Hepatocyte (in vitro differentiated cells): ENCODE measurements around the gene ZNF248. TPM values are rescaled to one million over a fixed set of nuclear protein-coding genes. Genes with fewer than 3 reads are reported as not detected.

Source experiments
- DNase-seq: peaks from one replicate; pipeline ENCODE4 v3.0.0-alpha.2; 2016; ENCODE audit warnings: low spot score
- H2AFZ ChIP-seq: fragments of 200-600 bp; sonication (generic); 2 replicates; pipeline ENCODE4 v1.6.0; 2016; ENCODE audit warnings: antibody characterized with exemption, mild to moderate bottlenecking
- H3K27ac ChIP-seq: fragments of 200-600 bp; sonication (generic); 2 replicates; pipeline ENCODE4 v1.5.1; 2016; ENCODE audit warnings: mild to moderate bottlenecking
- H3K27me3 ChIP-seq: fragments of 200-600 bp; sonication (generic); 2 replicates; pipeline ENCODE4 v1.6.1; 2016
- H3K36me3 ChIP-seq: fragments of 200-600 bp; sonication (generic); replicated peaks from 2 replicates; pipeline ENCODE4 v1.5.1; 2016; ENCODE audit warnings: low read depth; ENCODE audit not compliant: insufficient read depth
- H3K4me1 ChIP-seq: fragments of 200-600 bp; sonication (generic); 2 replicates; pipeline ENCODE4 v1.5.1; 2016; ENCODE audit warnings: mild to moderate bottlenecking, moderate library complexity; ENCODE audit not compliant: insufficient read depth
- H3K4me2 ChIP-seq: fragments of 200-600 bp; sonication (generic); 2 replicates; pipeline ENCODE4 v1.6.0; 2016
- H3K4me3 ChIP-seq: fragments of 200-600 bp; sonication (generic); 2 replicates; pipeline ENCODE4 v1.5.1; 2016; ENCODE audit warnings: mild to moderate bottlenecking
- H3K79me2 ChIP-seq: fragments of 200-600 bp; sonication (generic); 2 replicates; pipeline ENCODE4 v1.6.0; 2017; ENCODE audit warnings: mild to moderate bottlenecking
- H3K9me2 ChIP-seq: fragments of 200-600 bp; sonication (generic); replicated peaks from 2 replicates; pipeline ENCODE4 v1.6.0; 2017; ENCODE audit warnings: mild to moderate bottlenecking; ENCODE audit not compliant: insufficient read depth
- H3K9me3 ChIP-seq: fragments of 200-600 bp; sonication (generic); 2 replicates; pipeline ENCODE4 v1.5.1; 2016; ENCODE audit warnings: low read depth, mild to moderate bottlenecking
- H4K20me1 ChIP-seq: fragments of 200-600 bp; sonication (generic); 2 replicates; pipeline ENCODE4 v1.6.0; 2016; ENCODE audit warnings: mild to moderate bottlenecking; ENCODE audit not compliant: insufficient read depth, poor library complexity, severe bottlenecking
- EZH2 ChIP-seq: fragments of 200-600 bp; sonication (generic); IDR thresholded peaks from 2 replicates; pipeline ENCODE4 v1.6.1; 2016; ENCODE audit warnings: antibody characterized with exemption, mild to moderate bottlenecking, borderline replicate concordance
- EZH2phosphoT487 ChIP-seq: fragments of 200-600 bp; sonication (generic); IDR thresholded peaks from one replicate; pipeline ENCODE4 v1.6.1; 2018; ENCODE audit warnings: antibody characterized with exemption, mild to moderate bottlenecking, low read depth, moderate library complexity; ENCODE audit not compliant: unreplicated experiment, severe bottlenecking
- whole genome bisulfite sequencing: methylation state at CpG from one replicate; pipeline ENCODE4 v1.1.6; 2016; ENCODE audit warnings: low lambda C conversion rate; ENCODE audit errors: missing lambda C conversion rate; 5-methylcytosine and 5-hydroxymethylcytosine counted together
- polyA plus RNA-seq: library from polyadenylated mRNA; unstranded; fragments of >200 nt; fragmentation: Nextera tagmentation; extraction: Ambion mirVana; gene quantifications from 2 replicates; pipeline ENCODE4 v1.2.1, GENCODE V29; 2016
- total RNA-seq: library from RNA; depleted of rRNA; stranded (reverse); fragments of >200 nt; gene quantifications from 2 replicates; pipeline ENCODE4 v1.2.3, GENCODE V29; 2014
- TF ChIP-seq, protein P1 (sequence below): fragments of 200-600 bp; sonication (generic); IDR thresholded peaks from 2 replicates; pipeline ENCODE4 v1.5.1; 2016; ENCODE audit warnings: antibody characterized with exemption, mild to moderate bottlenecking; ENCODE audit not compliant: poor library complexity

Gene ZNF248
- total and polyA plus RNA-seq, 2 experiments from 2014 or later: not detected

DNA sequence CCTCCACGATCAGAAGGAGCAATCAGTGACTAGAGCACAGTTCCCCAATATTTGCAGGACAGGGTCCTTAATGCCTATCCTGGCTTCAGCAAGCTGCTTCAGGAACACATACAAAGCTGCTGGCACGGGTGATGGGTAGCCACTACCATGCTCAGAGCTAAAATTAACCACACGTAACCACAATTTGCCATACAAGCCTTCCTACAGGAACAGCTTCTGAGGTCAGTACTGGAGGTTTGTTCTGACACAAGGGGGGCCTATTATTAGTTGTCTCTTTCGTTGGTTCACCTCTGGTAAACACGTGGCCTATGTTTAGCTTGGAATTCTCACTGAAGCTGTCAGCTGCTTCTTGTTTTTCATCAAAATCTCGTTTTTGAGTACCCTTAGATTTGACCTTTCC, 41.1 kb downstream of the ZNF248 start:
- no peak overlapping the region for H3K27ac ChIP-seq
- no peaks in the 10 kb centered on the region for H3K36me3 ChIP-seq
- H3K4me1 ChIP-seq: no peaks in the 10 kb centered on the region
- no peaks in the 10 kb centered on the region for H4K20me1 ChIP-seq
- no peaks in the 10 kb centered on the region for H3K27me3 ChIP-seq
- no peak overlapping the region for H3K4me2 ChIP-seq
- TF ChIP-seq EZH2phosphoT487 (no peak), EZH2 (no peak)
- TF ChIP-seq, protein P1, sequence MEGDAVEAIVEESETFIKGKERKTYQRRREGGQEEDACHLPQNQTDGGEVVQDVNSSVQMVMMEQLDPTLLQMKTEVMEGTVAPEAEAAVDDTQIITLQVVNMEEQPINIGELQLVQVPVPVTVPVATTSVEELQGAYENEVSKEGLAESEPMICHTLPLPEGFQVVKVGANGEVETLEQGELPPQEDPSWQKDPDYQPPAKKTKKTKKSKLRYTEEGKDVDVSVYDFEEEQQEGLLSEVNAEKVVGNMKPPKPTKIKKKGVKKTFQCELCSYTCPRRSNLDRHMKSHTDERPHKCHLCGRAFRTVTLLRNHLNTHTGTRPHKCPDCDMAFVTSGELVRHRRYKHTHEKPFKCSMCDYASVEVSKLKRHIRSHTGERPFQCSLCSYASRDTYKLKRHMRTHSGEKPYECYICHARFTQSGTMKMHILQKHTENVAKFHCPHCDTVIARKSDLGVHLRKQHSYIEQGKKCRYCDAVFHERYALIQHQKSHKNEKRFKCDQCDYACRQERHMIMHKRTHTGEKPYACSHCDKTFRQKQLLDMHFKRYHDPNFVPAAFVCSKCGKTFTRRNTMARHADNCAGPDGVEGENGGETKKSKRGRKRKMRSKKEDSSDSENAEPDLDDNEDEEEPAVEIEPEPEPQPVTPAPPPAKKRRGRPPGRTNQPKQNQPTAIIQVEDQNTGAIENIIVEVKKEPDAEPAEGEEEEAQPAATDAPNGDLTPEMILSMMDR: no peak
- H2AFZ ChIP-seq: no peak overlapping the region
- WGBS: 48% methylated on average over 6 of the region's 6 CpGs
- no peaks in the 10 kb centered on the region for H3K9me2 ChIP-seq
- no peak for DNase-seq
- no peak overlapping the region for H3K4me3 ChIP-seq
- no peaks in the 10 kb centered on the region for H3K9me3 ChIP-seq
- H3K79me2 ChIP-seq: no peaks in the 10 kb centered on the region

DNA sequence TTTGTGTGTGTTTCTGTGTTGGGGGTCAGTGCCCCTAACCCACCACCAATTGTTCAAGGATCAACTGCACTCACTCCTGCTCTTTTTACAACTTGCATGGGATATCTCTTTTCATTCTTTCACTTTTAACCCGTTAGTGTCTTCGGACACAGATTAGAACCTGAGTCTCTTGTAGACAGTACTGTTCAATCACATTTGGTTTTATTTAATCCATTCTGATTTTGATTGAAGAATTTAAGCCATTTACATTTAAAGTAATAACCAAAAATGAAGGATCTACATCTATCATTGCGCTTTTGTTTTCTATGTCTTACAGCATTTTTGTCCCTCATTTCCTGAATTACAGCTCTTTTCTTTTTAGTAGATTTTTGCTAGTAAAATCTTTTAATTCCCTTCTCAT, 43.6 kb downstream of the ZNF248 start:
- no peak overlapping the region for H3K27ac ChIP-seq
- H3K9me3 ChIP-seq: peaks cover 7% of the 10 kb centered on the region
- WGBS: 73% methylated on average over 3 of the region's 3 CpGs
- H3K4me1 ChIP-seq: no peaks in the 10 kb centered on the region
- no peaks in the 10 kb centered on the region for H3K79me2 ChIP-seq
- TF ChIP-seq, protein P1: no peak
- TF ChIP-seq EZH2 (no peak), EZH2phosphoT487 (no peak)
- H3K4me3 ChIP-seq: no peak overlapping the region
- H3K4me2 ChIP-seq: no peak overlapping the region
- H2AFZ ChIP-seq: no peak overlapping the region
- no peaks in the 10 kb centered on the region for H4K20me1 ChIP-seq
- no peaks in the 10 kb centered on the region for H3K36me3 ChIP-seq
- no peaks in the 10 kb centered on the region for H3K27me3 ChIP-seq
- no peak for DNase-seq
- H3K9me2 ChIP-seq: no peaks in the 10 kb centered on the region

DNA sequence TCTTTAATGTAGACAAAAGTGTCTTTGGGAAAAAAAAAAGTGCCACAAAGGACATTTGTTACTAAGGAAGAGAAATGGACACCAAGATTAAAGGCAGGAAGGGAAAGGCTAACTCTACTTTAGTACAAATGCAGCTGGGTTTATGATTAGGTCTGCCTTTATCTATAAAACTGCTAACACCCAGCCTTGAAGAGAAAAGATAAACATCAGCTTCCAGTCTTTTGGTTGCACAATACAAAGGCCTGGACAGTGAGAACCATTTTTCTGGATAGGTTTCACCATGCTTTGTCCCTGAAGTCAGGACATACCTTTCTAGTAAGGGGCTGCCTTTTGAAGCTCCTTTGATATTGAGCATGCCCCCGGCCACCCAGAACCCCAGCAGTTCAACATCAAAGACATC, 45.1 kb downstream of the ZNF248 start:
- TF ChIP-seq, protein P1: no peak
- TF ChIP-seq EZH2 (no peak), EZH2phosphoT487 (no peak)
- Histone ChIP-seq H4K20me1 (no peaks in the 10 kb centered on the region), H3K9me3 (peaks cover 7% of the 10 kb centered on the region), H3K9me2 (no peaks in the 10 kb centered on the region), H3K4me2 (no peak overlapping the region), H2AFZ (no peak overlapping the region), H3K4me3 (no peak overlapping the region), H3K27me3 (no peaks in the 10 kb centered on the region), H3K79me2 (no peaks in the 10 kb centered on the region), H3K4me1 (no peaks in the 10 kb centered on the region), H3K27ac (no peak overlapping the region), H3K36me3 (no peaks in the 10 kb centered on the region)
- WGBS: 0% methylated on average over 1 of the region's 1 CpG
- DNase-seq: no peak

DNA sequence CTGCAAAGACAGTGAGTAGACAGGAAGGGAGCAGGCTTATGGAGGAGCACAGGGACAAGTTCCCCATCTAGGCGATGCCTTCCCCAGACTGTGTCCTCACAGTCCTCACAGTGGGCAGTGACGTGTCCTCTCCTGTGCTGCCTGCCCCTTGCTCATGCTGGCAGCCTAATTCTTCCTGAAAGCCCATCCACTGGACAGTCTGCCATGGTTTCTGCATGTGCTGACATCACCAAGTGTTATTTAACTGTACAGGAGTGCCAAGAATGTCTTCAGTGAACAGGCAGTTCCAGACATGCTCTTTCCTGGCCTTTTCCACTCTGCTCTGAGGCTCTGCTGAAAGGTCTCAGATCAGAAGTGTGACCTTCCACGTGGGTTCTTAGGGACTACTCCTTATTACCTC, 54.1 kb downstream of the ZNF248 start:
- WGBS: 36% methylated on average over 3 of the region's 3 CpGs
- H3K27ac ChIP-seq: no peak overlapping the region
- H3K9me2 ChIP-seq: no peaks in the 10 kb centered on the region
- no peaks in the 10 kb centered on the region for H3K36me3 ChIP-seq
- TF ChIP-seq EZH2phosphoT487: no peak
- TF ChIP-seq, protein P1: no peak
- no peak for TF ChIP-seq EZH2
- H3K27me3 ChIP-seq: no peaks in the 10 kb centered on the region
- no peak overlapping the region for H2AFZ ChIP-seq
- H3K9me3 ChIP-seq: peaks cover 3% of the 10 kb centered on the region
- H3K4me1 ChIP-seq: no peaks in the 10 kb centered on the region
- no peak overlapping the region for H3K4me3 ChIP-seq
- H4K20me1 ChIP-seq: no peaks in the 10 kb centered on the region
- DNase-seq: no peak
- no peak overlapping the region for H3K4me2 ChIP-seq
- H3K79me2 ChIP-seq: no peaks in the 10 kb centered on the region
